NAMALWA (cell line): ENCODE results near the gene EPN1.

Experiments
- DNase-seq: peaks from one replicate; pipeline ENCODE4 v3.0.0-alpha.2; 2015; ENCODE audit warnings: low spot score

The EPN1 gene

DNA sequence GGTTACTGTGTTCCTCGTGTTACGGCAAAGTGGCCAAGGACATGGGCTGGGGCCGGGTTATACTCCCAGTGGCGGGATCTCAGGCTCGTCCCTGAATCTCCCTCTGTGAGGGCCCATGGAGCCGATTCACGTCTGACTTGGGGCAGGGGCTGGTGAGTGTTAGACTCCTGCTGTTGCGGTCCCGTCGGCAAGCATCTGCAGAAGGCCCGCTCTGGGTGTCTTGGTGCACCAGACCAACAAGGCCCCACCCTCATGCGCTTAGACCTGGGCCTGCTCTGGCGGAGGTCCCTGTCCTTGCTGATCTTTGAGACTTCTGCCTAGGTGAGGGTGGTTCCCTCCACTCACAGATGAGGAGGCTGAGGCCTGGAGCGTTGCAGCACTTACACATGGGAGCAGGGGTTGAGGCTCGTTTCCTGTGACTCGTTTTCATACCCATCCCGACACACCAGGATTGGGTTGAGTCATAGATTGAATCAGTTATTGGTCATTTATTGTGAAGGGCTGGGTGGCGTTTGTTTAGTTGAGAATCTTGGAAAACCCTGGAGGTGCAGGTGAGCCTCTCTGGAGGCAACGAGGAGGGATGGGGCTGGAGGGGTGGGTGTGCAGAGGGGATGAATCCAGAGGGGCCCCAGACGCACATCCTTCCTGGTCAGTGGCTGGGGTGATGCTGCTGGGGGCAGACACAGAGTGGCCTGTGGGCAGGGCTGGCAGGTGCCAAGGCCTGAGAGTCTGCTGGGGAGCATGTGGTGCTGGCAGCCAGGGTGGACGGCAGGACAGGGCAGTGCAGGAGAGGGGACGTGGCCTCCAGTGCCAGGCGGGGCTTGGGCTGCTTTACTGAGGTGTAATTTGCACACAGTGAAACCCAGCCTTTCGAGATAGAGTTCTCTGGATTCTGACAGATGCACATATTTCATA is 4.6 kb downstream of the EPN1 start:
- no peak for DNase-seq

DNA sequence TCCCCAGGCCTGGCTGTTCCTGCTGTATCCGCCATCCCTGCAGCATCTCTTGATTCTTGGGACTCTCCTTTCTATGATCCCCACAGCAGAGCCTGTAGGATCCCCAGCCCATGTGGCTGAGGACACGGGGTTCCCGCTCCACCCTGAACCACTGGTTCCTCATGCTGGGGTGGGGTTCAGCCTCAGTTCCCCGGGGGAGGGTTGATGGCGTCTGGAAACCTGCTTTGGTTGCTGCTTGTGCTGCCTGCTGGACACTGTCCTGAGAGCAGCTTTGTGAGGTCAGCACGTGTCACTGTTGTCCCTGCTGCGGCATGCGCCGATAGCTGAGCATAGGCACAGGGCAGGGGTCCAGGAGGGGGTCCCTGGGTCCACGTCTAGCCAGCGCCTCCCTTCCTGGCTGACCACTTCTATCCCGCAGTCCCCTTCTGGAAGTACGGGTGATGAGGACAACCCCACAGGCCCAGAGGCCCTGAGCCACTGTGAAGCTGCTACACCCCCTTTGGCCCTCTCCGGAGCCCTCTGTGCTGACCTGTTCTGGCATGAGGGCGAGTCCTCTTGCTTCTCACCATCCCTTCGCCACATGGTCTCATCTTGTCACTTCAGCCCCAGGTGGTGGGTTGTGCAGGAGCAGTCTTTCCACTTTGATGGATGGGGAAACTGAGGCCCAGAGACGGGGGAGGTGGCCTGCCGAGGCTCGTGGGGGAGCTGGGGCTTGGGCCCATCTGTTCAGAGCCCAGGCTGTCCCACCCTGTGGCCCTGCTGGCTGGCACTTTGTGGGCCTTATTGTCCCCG is 5.5 kb downstream of the EPN1 start:
- DNase-seq: no peak

DNA sequence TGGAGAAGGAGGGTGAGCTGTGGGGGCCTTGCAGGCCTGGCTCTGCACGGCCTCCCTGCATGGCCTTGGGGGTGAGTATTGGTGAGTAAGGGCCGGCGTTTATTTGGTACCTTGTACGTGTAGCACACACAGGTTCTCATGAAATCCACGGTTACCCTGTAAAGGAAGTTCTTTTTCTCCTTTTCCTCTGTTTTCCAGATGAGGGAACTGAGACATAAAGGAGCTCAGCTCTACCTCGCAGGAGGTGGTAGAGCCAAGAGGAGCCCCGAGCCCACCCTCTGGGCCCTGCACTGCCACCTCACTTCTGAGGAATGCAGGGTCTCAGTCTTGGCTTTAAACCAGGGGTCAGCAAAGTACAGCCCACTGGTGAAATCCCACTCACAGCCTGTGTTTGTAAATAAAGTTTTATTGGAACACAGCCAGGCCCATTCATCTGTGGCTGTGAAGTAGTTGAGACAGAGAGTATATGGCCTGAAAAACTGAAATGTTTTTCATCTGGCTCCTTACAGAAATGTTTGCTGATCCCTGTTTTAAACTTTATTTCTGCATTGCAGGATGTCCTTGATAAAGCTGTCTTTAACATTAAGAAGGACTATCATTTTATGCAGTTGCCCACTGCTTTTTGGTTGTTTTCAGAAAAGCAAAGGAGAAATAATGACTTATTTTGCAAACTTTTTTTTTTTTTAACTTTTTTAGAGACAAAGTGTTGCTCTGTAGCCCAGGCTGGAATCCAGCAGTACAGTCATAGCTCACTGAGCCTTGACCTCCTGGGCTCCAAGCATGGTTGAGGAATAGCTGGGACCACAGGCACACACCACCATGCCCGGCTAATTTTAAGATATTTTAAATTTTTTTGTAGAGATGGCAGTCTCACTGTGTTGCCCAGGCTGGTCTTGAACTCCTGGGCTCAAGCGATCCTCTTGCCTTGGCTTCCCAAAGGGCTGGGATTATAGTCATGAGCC is 6.4 kb downstream of the EPN1 start:
- no peak for DNase-seq

DNA sequence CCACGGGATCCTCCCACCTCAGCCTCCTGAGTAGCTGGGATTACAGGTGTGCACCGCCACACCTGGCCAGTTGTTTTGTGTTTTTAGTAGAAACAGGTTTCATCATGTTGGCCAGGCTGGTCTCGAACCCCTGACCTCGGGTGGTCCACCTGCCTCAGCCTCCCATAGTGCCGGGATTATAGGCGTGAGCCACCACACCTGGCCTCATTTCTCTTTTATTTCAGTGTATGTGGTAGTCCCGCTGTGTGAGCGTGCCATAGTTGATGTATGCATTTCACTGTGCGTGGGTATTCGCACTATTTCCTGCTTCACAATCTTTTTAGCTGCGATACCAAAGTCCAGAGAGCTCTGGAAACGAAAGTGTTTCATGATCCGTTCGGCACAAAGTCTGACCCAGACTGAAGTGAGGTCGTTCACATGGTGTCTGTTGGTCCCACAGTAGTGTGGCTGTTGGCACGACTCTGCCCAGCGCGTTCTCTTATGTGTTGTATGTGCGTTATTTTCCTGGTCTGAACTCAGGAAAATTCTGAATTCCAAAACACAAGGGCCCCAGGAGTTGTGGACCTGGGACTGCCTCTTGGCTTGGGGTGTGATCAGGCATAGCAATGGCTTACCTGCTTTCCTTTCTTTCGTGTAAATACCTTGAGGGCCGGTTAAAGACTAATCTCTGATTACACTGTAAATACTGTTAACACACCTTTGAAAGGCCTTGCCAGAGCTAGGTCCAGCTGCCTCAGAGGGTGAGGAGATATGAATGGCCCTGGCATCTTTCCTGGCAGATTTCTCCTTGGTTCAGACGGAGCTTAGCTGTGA is 8.6 kb downstream of the EPN1 start:
- no peak for DNase-seq

DNA sequence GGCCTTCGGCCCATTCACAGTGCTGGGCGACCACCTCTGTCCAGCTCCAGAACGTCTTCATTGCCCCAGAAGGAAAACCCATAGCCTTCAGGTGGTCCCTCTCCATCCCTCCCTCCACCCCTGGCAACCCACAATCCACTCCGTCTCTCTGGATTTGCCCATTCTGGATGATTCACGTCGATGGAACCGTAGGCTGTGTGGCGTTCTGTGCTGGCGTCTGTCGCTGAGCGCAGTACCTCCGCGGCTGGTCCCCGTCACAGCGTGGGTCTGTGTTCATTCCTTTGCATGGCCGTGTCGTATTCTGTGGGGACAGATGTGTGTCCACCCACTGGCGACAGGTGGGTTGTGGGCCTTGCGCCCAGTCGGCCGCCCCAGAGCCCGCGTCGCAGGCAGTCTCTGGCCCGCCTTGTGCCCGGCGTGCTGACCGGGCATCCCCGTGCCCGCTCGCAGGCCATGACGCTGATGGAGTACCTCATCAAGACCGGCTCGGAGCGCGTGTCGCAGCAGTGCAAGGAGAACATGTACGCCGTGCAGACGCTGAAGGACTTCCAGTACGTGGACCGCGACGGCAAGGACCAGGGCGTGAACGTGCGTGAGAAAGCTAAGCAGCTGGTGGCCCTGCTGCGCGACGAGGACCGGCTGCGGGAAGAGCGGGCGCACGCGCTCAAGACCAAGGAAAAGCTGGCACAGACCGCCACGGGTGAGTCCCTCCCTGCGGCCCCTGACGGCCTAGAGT is 10.1 kb downstream of the EPN1 start:
- no peak for DNase-seq

DNA sequence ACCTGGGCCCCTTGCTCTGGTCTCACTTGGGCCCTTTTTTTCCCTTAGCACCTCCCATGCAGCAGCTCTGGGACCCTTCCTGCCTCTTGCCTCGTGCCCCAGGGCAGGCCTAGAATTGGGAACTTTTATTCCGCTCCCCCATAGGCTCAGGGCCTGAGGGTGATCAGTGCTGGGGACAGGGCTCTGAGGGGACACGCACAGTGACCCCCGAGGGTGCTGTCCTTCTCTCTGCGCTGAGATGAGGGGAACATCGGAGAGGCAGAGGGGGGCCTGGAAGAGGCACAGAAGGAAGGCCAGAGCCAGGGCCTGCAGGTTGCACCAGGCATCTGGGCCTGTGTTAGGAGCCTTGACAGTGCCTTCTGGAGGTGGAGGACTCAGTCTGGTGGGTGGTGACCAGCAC is 10.8 kb downstream of the EPN1 start:
- DNase-seq: no peak

DNA sequence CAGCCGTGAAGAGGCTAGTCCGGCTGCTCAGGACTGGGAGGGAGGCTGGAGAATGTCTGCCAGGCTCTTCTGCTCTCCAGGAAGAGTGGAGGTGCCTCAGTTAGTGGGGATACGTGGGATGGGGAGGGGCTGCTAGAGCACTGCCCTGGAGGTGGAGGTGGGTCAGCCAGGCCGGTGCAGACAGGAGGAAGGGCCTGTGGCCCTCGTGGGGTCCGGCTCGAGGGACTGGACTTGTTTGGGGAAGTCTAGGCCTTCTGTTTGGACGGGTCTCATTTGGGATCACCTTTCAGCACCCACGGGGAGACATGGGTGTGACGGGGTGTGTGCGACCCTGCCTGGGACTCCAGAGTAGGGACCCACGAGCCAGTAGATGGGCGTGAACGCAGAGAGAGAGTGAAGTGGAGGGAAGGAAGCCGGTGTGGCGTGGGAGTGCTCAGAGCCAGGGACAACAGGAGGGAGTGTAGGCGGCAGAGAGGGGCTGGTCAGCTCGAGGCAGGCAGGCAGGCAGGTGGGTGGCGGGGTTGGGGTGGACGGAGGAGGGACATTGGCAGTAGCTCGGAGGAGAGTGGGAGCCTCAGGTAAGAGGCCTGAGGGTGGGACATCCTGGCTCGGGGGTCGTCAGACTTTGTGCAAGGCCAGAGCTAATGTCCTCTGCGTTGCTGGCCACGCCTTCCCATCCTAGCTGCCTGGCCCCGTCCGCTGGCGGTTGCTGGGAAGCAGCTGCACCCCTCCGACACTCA is 11.5 kb downstream of the EPN1 start:
- no peak for DNase-seq

DNA sequence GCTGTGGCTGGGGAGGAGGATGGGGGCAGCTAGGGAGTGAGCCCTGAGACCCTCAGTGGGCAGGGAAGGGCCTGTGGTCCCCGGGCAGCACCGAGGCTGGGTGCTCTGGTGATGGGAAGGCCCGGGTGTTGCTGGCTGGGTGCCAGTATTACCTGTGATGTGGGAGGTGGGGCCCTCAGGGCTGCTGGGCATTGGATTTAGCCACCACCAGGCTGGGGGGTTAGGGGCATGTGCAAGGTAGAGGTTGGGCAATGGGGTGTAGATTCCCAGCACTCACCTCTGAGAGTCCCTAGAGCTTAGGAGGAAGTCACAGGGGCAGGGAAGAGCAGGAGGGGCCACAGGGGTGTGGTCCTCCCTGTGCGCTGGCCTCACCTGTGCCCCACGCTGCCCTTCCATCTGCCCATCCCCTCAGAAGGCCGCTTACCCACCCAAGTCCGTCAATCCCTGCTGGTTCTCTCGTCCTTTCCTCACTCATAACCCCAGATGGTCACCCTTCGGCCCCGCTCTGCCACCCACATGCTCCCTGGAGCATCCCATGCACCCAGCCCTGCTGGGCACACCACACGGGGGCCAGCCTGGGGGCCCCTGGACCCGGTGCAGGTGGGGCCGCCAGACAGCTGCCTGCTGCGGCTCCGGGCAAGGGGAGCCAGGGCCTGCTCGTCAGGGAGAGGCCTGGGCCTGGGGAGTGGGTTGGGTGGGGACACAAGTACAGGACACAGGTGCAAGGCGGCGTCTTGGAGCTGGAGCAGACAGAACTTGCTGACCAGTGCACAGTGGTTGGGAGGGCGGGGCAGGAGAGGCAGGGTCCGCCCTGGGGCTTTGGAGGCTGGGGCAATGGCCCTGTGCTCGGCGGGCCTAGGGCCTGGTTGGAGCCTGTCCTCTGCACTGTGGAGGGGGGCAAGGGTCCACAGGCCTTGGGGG is 12.5 kb downstream of the EPN1 start:
- DNase-seq: no peak

DNA sequence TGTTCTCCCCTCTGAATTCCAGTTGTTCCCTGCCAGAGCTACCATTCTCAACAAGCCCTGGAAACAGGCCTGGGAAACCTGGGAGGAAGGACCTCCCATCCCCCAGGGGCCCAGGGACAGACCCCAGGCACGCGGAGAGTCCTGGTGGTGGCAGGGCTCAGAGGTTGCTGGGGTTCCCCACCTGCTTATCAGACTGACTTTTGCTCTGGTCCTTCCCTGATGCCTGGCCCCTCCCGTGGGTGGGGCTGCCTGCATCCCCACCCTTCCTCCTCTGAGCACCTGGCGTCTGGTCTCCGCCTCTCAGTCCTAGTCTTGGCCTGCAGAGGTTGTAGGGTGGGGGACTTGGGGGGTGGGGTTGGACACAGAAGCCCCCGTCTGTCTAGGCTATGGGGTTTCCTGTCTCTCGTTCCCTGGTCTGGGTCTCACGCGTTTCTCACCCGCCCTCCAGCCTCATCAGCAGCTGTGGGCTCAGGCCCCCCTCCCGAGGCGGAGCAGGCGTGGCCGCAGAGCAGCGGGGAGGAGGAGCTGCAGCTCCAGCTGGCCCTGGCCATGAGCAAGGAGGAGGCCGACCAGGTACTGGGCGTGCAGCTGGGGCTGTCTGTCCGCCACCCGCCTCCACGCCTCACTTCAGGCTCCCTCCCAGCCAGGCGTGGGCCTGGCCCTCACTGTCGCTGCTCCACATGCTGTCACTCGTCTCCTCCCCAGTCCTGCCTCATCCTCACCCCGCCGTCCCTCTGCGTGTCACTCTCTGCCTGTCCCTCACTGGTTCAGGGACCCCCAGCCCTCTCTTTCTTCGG is 13.6 kb downstream of the EPN1 start:
- DNase-seq: peak; percentile 32

DNA sequence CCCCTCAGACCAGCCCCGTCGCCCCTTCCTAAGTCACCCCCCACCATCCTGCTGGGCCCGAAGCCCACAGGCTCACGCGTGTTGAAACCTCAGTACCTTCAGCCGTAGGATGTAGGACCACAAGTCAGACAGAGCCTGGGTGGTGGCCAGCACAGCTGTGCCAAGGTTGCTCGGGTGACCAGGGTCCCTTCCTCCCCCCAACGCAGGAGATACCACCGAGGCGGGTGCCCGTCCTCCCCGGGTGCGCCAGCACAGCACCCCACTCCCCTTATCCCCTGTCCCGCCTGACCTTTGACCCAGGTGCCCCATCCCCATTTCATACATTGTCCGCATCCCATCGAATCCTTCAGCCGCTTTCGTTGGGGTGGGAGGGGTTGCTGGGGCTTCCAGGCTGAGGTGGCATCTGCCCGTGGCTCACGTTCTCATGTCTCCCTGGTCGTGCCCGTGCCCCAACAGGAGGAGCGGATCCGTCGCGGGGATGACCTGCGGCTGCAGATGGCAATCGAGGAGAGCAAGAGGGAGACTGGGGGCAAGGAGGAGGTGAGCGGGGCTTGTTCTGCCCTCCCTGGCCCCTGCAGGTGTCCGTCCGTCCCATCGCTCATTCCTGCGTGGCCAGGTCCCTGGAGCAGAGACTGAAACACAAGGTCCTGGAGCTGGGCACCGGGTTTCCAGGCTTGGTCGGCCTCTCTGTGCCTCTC is 14.5 kb downstream of the EPN1 start:
- DNase-seq: no peak

DNA sequence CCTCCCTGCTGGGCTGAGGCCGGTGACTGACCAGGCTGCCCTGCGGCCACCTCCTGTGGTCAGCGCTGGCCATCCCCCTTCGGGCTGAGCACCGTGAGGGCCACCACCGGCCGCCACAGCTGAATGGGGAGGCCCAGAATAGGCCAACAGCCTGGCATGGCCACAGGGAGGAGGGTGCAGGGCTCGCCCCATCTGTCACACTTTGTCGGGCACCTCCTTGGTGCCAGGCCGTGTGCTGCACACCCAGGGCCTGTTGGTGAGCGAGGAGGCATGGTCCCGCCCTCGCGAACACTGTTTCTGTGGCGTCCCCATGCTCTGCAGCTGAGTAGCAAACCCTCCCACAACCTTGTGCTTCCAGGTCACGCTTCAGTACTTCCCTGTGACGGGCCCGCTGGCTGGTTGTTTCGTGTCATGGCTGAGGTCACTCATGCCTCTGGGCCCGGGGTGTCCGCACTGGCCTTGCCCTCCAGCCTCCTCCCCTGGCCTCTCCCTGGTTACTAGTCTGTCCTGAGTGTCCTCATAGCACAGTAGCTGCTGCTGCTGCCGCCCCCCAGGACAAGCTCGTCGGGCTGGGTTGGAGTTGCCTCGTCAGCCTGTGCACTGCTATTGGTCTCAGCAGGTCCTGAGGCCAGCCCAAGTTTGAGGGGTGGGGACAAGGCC is 15.2 kb downstream of the EPN1 start:
- DNase-seq: no peak

DNA sequence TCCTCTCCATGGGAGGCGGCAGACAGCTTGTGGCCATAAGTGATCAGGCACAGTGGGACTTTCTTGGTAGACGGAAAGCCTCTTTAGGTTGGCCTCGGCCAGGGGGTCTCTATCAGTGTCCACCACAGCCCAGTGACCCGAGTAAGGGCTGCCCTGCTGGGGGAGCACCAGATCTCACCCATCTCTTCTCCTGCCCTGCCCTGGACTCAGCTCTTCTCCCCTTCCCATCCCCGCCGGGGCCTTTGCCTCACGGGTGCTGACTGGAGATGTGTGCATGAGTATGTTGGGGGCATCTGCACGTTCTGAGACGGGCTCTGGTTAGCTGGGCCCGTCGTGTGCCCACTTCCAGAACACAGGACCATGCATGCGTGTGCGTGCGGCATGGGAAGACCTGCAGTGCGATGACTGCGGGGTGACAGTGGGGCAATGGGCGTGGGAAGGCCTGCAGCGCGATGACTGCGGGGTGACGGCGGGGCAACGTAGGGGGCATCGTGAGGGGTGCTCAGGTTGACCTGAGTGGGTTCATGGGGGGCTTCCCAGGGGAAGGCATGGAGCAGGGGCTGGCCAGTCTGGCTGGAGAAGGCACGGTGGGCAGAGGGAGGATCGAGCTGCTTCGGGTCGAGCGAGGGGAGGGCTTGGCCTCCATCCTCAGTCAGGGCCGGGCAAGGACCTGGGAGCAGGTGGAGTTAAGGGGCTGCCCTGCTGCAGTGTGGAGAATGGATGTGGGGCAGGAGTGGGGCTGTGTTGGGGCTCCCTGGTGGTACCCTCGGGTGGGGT is 15.9 kb downstream of the EPN1 start:
- DNase-seq: no peak

DNA sequence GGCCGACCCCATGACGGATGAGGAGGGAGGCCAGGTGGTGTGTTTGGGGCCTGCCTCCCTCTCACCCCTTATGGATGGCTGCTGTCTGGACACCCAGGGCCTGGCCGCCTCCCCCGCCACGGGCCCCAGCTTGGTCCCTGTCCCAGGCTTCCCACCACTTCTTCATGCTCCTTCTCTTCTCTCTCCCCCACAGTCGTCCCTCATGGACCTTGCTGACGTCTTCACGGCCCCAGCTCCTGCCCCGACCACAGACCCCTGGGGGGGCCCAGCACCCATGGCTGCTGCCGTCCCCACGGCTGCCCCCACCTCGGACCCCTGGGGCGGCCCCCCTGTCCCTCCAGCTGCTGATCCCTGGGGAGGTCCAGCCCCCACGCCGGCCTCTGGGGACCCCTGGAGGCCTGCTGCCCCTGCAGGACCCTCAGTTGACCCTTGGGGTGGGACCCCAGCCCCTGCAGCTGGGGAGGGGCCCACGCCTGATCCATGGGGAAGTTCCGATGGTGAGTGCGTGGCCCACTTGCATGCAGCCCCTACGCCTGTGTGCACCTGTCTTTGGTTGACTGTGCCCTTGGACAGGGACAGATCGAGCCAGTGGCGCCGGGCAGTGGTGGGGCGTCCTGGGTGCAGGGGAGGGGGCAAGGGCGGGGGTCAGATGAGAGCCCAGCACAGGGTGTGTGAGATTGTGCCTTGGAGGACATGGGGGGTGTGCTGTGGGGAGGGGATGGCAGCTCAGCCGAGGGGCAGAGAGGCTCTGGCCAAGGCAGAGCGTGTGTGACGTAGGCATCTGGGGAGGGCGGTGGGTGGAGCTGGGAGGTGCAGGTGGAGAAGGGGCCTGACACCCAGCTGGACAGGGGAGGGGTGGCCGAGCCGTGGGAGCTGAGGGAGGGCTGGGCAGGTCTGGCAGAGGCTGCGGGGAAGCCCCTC is 16.8 kb downstream of the EPN1 start:
- no peak for DNase-seq

DNA sequence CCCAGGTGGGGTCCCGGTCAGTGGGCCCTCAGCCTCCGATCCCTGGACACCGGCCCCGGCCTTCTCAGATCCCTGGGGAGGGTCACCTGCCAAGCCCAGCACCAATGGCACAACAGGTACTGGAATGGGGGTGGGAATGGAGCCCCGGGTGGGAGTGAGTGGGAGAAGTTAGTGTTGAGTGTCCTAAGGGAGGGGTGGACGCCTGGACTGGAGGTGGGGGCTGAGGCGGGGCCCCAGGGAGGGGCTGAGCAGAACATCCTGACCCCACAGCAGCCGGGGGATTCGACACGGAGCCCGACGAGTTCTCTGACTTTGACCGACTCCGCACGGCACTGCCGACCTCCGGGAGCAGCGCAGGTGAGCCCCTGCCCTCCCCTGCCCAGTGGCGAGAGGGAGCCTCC is 17.7 kb downstream of the EPN1 start:
- DNase-seq: no peak
